NCI-H82 treated with DMSO at 0.1 percent for 48 hours (cell line): ENCODE results near the gene RBM5.
"Not testable (repeated sequence)": the region's sequence is repeated elsewhere in the genome, so short reads cannot be mapped to it uniquely, and the experiment has no call there.

Experiments used
- DNase-seq: peaks from one replicate; lab custom pipeline; 2025; ENCODE audit not compliant: unreplicated experiment; lab: John Stamatoyannopoulos, UW

RBM5 gene

GRCh38 chr3:50088725-50089608, at the start of gene RBM5:
Gene RBM5, plus strand, starts transcription at chr3:50088919. Its CDS starts 1,516 bp downstream, at chr3:50090435.
- peak; percentile 77 for DNase-seq

GRCh38 chr3:50044976-50045375, 43.7 kb upstream of the RBM5 start:
- DNase-seq: no peak

GRCh38 chr3:50047426-50047825, 41.3 kb upstream of the RBM5 start:
- DNase-seq: no peak

- DNase-seq: no peak
Measured at GRCh38 chr3:50050361-50050760, 38.4 kb upstream of the RBM5 start.

GRCh38 chr3:50057756-50058155, 31.0 kb upstream of the RBM5 start:
- DNase-seq: no peak

GRCh38 chr3:50068134-50068533, 20.6 kb upstream of the RBM5 start:
- DNase-seq: no peak

GRCh38 chr3:50078091-50078490, 10.6 kb upstream of the RBM5 start:
- no peak for DNase-seq

- DNase-seq: no peak
Measured at GRCh38 chr3:50078622-50079021, 10.1 kb upstream of the RBM5 start.

GRCh38 chr3:50084951-50085350, 3.8 kb upstream of the RBM5 start:
- DNase-seq: not testable (repeated sequence)

- no peak for DNase-seq
Measured at GRCh38 chr3:50089609-50089945, 858 bp downstream of the RBM5 start.

GRCh38 chr3:50090984-50091383, 2.3 kb downstream of the RBM5 start:
- no peak for DNase-seq

GRCh38 chr3:50095352-50095998, 6.8 kb downstream of the RBM5 start:
- DNase-seq: no peak

- no peak for DNase-seq
Measured at GRCh38 chr3:50100386-50100785, 11.7 kb downstream of the RBM5 start.

- peak; percentile 95 for DNase-seq
Measured at GRCh38 chr3:50100956-50101845, 12.5 kb downstream of the RBM5 start.

GRCh38 chr3:50102558-50102957, 13.8 kb downstream of the RBM5 start:
- no peak for DNase-seq

GRCh38 chr3:50111757-50112156, 23.0 kb downstream of the RBM5 start:
- DNase-seq: no peak

- no peak for DNase-seq
Measured at GRCh38 chr3:50112462-50112861, 23.7 kb downstream of the RBM5 start.

- no peak for DNase-seq
Measured at GRCh38 chr3:50117120-50117519, 28.4 kb downstream of the RBM5 start.

- no peak for DNase-seq
Measured at GRCh38 chr3:50118237-50118636, 29.5 kb downstream of the RBM5 start.

- no peak for DNase-seq
Measured at GRCh38 chr3:50119786-50120185, 31.1 kb downstream of the RBM5 start.

GRCh38 chr3:50120364-50121071, 31.8 kb downstream of the RBM5 start:
- no peak for DNase-seq
